ENCODE measurements around the gene DPPA2. TPM values are rescaled to one million over a fixed set of nuclear protein-coding genes. Genes with fewer than 3 reads are reported as not detected.

The DPPA2 gene
- total RNA-seq, 1 experiment from 2014 or later: not detected

DNA sequence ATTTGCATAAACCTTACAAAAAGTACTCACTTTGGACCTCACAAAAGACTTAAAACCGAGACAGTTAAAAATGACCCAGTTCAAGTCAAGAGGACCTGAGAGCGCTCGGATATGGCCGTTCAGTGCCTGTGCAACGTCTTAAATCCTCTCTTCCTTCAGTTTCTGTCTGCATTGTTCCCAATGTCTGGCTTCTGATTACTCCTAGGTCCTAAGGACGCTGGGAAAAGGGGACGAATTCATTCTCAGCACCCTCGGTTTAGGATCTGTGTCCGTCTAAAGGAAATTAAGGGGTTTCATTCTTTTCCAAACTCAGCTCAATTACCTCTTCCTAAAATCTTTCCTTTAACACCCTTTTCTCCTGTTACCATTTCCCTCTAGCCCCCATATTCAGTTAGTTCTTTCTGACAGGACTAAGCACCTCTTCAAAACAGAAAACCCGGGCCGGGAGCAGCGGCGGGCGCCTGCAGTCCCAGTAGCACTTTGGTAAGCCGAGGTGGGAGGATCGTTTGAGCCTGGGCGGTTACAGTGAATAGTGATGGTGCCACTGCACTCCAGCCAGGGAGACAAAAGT lies 20.1 kb upstream of the DPPA2 start:
- no peaks in the 10 kb centered on the region for H3K9me2 ChIP-seq (ENCODE audit: insufficient read depth)
- no peaks in the 10 kb centered on the region for H3K79me2 ChIP-seq (ENCODE audit: low read depth)
- intact Hi-C loops (cut with micrococcal nuclease; ENCODE audit: unreplicated experiment): no loop called here
- TF ChIP-seq CTCF (conservative IDR thresholded peaks at IDR 0.05): no peak
- no peak for TF ChIP-seq EZH2 (IDR thresholded peaks at IDR 0.05; ENCODE audit: low read depth)
- H4K20me1 ChIP-seq (ENCODE audit: insufficient read depth): no peaks in the 10 kb centered on the region
- no peak overlapping the region for H3K4me3 ChIP-seq
- H3K27me3 ChIP-seq (ENCODE audit: insufficient read depth, low read depth): no peaks in the 10 kb centered on the region; the same call in 1 of the 2 replicates
- no peaks in the 10 kb centered on the region for H3K4me1 ChIP-seq (replicated peaks; ENCODE audit: insufficient read depth)
- H3K36me3 ChIP-seq (ENCODE audit: low read depth): no peaks in the 10 kb centered on the region
- no peaks in the 10 kb centered on the region for H3K9me3 ChIP-seq (ENCODE audit: insufficient read depth, low read depth)
- CTCF ChIA-PET: no interaction called here
- H3K4me2 ChIP-seq: no peak overlapping the region
- H2AFZ ChIP-seq: no peak overlapping the region
- no peak for DNase-seq
- no peaks in the 10 kb centered on the region for H3F3A ChIP-seq (ENCODE audit: insufficient read depth, low read depth)
- no TSS peak for BruUV-seq (replicated peaks)
- no peak overlapping the region for H3K27ac ChIP-seq
- POLR2A ChIA-PET (ENCODE audit: unreplicated experiment): no interaction called here

DNA sequence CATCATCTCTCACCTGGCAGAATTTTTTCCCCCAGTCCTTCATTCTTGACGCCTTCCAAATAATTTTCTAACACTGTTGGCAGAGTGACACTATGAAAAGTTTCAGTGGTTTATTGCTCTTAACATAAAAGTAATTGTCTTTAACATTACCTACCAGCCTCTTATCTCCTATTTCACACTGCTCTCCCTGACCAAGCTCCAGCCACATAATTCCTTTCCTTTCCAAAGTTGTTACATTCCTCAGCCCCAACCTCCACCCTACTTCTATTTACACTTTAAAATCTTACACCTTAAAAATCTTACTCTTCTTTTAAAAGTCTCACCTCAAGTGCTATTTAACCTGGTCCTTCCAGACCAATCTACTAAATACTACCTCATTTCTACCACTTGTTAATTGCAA lies 18.3 kb upstream of the DPPA2 start:
- CTCF ChIA-PET: no interaction called here
- H3K4me2 ChIP-seq: no peak overlapping the region
- intact Hi-C loops (cut with micrococcal nuclease; ENCODE audit: unreplicated experiment): no loop called here
- DNase-seq: no peak
- H3F3A ChIP-seq (ENCODE audit: insufficient read depth, low read depth): no peaks in the 10 kb centered on the region
- TF ChIP-seq EZH2 (IDR thresholded peaks at IDR 0.05; ENCODE audit: low read depth) (no peak), CTCF (conservative IDR thresholded peaks at IDR 0.05) (no peak)
- H3K36me3 ChIP-seq (ENCODE audit: low read depth): no peaks in the 10 kb centered on the region
- H3K9me2 ChIP-seq (ENCODE audit: insufficient read depth): no peaks in the 10 kb centered on the region
- POLR2A ChIA-PET (ENCODE audit: unreplicated experiment): no interaction called here
- H2AFZ ChIP-seq: no peak overlapping the region
- peaks cover 3% of the 10 kb centered on the region; the same call in 1 of the 2 replicates for H3K27me3 ChIP-seq (ENCODE audit: insufficient read depth, low read depth)
- no peaks in the 10 kb centered on the region for H3K4me1 ChIP-seq (replicated peaks; ENCODE audit: insufficient read depth)
- H3K79me2 ChIP-seq (ENCODE audit: low read depth): no peaks in the 10 kb centered on the region
- H3K9me3 ChIP-seq (ENCODE audit: insufficient read depth, low read depth): no peaks in the 10 kb centered on the region
- no TSS peak for BruUV-seq (replicated peaks)
- no peak overlapping the region for H3K4me3 ChIP-seq
- no peak overlapping the region for H3K27ac ChIP-seq
- no peaks in the 10 kb centered on the region for H4K20me1 ChIP-seq (ENCODE audit: insufficient read depth)

GRCh38 chr3:109331692-109332091 lies 15.4 kb upstream of the DPPA2 start:
- no peak for TF ChIP-seq CTCF (conservative IDR thresholded peaks at IDR 0.05)
- no peak for TF ChIP-seq EZH2 (IDR thresholded peaks at IDR 0.05; ENCODE audit: low read depth)
- no peaks in the 10 kb centered on the region for H3K4me1 ChIP-seq (replicated peaks; ENCODE audit: insufficient read depth)
- H3K79me2 ChIP-seq (ENCODE audit: low read depth): no peaks in the 10 kb centered on the region
- no peaks in the 10 kb centered on the region for H3K36me3 ChIP-seq (ENCODE audit: low read depth)
- peaks cover 28% of the 10 kb centered on the region for H3K27me3 ChIP-seq (ENCODE audit: insufficient read depth, low read depth)
- H3K9me3 ChIP-seq (ENCODE audit: insufficient read depth, low read depth): no peaks in the 10 kb centered on the region
- no peak overlapping the region for H3K4me3 ChIP-seq
- no peaks in the 10 kb centered on the region for H4K20me1 ChIP-seq (ENCODE audit: insufficient read depth)
- no peak overlapping the region for H3K4me2 ChIP-seq
- no peak overlapping the region for H3K27ac ChIP-seq
- H3F3A ChIP-seq (ENCODE audit: insufficient read depth, low read depth): no peaks in the 10 kb centered on the region
- no peak for DNase-seq
- ChIA-PET CTCF (no interaction called here), POLR2A (ENCODE audit: unreplicated experiment) (no interaction called here)
- no peaks in the 10 kb centered on the region for H3K9me2 ChIP-seq (ENCODE audit: insufficient read depth)
- intact Hi-C loops (cut with micrococcal nuclease; ENCODE audit: unreplicated experiment): no loop called here
- H2AFZ ChIP-seq: no peak overlapping the region
- BruUV-seq (replicated peaks): no TSS peak

Data from PC-9 (cell line).